Measurements from ENCODE around the gene RABL3.

The RABL3 gene

DNA sequence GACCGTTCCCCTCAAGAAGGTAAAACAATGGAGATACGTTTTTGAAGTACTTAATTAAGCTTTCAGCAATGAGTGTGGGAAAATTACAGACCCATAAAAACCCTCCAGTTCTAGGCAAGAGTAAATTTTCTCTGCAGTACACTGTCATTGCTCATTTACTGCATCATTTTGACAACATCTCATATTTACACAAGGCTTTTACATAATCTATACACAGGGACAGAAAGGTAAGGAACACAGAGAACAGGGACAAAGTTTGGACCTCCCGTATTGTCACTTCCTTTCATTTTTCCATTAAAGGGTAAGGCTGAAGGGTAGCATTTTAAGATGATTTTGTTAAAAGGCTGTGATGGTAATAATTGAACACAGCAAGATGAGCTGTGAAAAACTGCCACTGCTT, 52.9 kb downstream of the RABL3 start:
- TF ChIP-seq, protein P1, sequence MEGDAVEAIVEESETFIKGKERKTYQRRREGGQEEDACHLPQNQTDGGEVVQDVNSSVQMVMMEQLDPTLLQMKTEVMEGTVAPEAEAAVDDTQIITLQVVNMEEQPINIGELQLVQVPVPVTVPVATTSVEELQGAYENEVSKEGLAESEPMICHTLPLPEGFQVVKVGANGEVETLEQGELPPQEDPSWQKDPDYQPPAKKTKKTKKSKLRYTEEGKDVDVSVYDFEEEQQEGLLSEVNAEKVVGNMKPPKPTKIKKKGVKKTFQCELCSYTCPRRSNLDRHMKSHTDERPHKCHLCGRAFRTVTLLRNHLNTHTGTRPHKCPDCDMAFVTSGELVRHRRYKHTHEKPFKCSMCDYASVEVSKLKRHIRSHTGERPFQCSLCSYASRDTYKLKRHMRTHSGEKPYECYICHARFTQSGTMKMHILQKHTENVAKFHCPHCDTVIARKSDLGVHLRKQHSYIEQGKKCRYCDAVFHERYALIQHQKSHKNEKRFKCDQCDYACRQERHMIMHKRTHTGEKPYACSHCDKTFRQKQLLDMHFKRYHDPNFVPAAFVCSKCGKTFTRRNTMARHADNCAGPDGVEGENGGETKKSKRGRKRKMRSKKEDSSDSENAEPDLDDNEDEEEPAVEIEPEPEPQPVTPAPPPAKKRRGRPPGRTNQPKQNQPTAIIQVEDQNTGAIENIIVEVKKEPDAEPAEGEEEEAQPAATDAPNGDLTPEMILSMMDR (IDR thresholded peaks at IDR 0.05; ENCODE audit: low read depth, low read length, missing control alignments), result no peak
- in situ Hi-C loops (cut with HindIII; ENCODE audit: low sequenced_read_pairs), result no loop called here
- DNase-seq (ENCODE audit: low read depth), result no peak

DNA sequence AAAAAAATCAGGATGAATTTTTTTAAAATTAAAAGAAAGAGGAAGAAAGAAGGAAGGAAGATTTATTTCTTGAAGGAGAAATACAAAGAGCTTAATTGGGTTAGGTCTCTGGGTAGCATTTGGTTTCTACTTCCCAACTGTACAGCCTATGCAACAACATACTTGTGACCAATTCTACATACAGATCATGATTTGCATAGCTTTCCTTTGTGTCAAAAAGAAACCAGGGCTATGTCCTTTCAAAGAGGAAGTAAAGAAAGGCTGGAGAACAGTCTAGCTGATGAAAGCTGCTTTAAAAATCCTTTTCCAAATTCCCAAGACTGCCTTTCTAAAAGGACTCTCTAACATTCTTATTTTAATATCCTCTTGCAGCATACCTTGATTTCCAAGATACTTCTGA, 54.2 kb downstream of the RABL3 start:
- TF ChIP-seq, protein P1 (IDR thresholded peaks at IDR 0.05; ENCODE audit: low read depth, low read length, missing control alignments), result no peak
- DNase-seq (ENCODE audit: low read depth), result no peak
- H3K4me3 ChIP-seq (ENCODE audit: low read depth, low read length), result no peak overlapping the region
- in situ Hi-C loops (cut with HindIII; ENCODE audit: low sequenced_read_pairs), result no loop called here

More for the DNA sequence above, 52.9 kb downstream of the RABL3 start:
- H3K4me3 ChIP-seq (ENCODE audit: low read depth, low read length), result no peak overlapping the region

DNA sequence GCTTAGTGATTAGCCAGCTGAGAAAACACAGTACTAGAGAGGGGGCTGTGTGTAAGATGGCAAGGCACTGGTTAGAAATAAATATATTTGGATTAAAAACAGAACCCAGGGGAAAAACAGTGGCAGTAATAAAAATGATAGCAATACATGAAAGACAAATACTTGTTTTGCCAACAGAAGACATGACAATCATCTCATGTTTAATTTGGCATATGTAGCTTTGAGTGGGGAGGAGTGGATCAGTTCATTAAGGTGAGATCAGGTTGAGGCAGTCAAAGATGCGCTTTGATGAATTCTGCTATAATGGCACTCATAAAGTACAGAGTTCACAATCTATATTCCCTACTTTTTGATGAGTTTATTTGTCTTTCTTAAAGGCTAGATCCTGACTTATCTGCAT, 56.9 kb downstream of the RABL3 start:
- no peak for DNase-seq (ENCODE audit: low read depth)
- no peak overlapping the region for H3K4me3 ChIP-seq (ENCODE audit: low read depth, low read length)
- TF ChIP-seq, protein P1 (IDR thresholded peaks at IDR 0.05; ENCODE audit: low read depth, low read length, missing control alignments), result no peak
- in situ Hi-C loops (cut with HindIII; ENCODE audit: low sequenced_read_pairs), result no loop called here

DNA sequence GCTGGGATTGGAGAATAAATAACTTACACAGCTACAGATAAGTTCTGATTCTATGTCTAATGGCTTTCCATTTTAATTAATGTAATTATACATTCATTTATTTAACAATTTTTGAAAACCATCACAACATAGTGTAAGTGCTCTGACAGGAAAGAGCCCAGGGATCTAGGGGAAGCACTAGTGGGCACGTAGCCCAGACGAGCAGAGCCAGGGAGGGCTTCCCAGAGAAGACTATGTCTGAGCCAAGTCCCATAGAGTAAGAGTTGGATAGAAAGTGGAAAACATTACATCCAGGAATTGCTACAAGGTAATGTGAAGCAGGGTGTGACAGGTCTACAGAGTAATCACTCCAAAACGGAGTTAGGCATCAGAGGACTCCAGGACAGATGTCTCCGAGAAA, 57.4 kb downstream of the RABL3 start:
- TF ChIP-seq, protein P1 (IDR thresholded peaks at IDR 0.05; ENCODE audit: low read depth, low read length, missing control alignments), result no peak
- no peak overlapping the region for H3K4me3 ChIP-seq (ENCODE audit: low read depth, low read length)
- no peak for DNase-seq (ENCODE audit: low read depth)
- in situ Hi-C loops (cut with HindIII; ENCODE audit: low sequenced_read_pairs), result no loop called here

DNA sequence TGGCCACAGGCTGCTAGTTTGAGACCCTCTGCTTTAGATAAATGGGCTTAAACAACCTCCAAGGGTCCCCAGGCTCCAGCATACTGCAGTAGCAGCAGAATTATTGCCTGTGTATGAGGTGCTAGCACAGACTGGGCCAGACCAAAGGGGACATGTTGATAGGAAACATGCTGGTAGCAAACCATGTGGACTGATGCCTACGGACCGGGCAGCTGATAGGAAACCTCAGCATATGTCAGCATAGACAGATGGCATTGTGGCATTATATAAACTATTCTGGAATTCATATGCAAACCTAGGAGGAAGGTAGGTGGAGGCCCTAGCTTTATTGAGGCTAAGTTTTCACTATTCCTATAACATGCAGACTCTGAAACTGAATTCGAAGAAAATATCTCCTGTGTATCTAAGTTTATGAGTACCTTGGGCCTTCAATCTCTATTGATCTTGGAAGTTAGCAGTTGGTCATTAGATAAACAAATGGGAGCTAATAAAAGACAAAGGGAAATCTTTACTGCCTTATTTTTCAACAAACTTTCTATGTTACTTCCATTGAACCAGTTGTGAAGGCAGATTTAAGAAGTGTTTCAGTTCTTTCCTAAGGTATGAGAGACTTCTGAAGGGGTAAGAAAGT, 58.5 kb downstream of the RABL3 start:
- H3K4me3 ChIP-seq (ENCODE audit: low read depth, low read length), result no peak overlapping the region
- in situ Hi-C loops (cut with HindIII; ENCODE audit: low sequenced_read_pairs), result no loop called here
- DNase-seq (ENCODE audit: low read depth), result no peak
- TF ChIP-seq, protein P1 (IDR thresholded peaks at IDR 0.05; ENCODE audit: low read depth, low read length, missing control alignments), result no peak

DNA sequence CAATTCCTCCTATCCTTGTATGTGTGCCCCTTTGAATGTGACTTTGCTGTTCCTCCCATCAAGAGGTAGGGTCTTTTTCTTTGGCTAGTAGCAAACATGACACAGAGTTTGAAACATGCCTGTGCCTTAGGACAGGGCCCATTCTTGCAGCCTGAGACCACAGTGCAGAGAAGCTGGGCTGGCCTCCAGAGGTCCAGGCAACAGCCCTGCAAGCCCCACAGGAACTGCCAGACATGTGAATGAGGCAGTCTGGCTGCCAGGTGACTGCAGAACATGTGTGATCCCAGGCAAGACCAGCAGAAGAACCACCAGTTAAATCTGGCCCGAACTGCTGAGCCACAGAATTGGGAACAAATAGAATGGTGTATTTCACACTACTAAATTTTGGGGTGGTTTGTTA, 59.1 kb downstream of the RABL3 start:
- in situ Hi-C loops (cut with HindIII; ENCODE audit: low sequenced_read_pairs), result no loop called here
- TF ChIP-seq, protein P1 (IDR thresholded peaks at IDR 0.05; ENCODE audit: low read depth, low read length, missing control alignments), result no peak
- DNase-seq (ENCODE audit: low read depth), result no peak

More for the DNA sequence above, 59.1 kb downstream of the RABL3 start:
- H3K4me3 ChIP-seq (ENCODE audit: low read depth, low read length), result no peak overlapping the region
